ENCODE results near the gene PROCR. TPM values are rescaled to one million over a fixed set of nuclear protein-coding genes. Genes with fewer than 3 reads are reported as not detected.
"Not testable (repeated sequence)": the region's sequence is repeated elsewhere in the genome, so short reads cannot be mapped to it uniquely, and the experiment has no call there.

PROCR gene
- total RNA-seq, 1 donor from 2014 or later, result 103 TPM

DNA sequence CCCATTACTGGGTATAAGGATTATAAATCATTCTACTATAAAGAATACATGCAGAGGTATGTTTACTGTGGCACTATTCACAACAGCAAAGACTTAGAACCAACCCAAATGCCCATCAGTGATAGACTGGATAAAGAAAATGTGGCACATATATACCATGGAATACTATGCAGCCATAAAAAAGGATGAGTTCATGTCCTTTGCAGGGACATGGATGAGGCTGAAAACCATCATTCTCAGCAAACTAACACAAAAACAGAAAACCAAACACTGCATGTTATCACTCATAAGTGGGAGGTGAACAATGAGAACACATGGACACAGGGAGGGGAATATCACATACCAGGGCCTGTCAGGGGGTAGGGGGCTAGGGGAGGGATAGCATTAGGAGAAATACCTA, 7.3 kb upstream of the PROCR start:
- not testable (repeated sequence) for DNase-seq (ENCODE audit: low spot score)

DNA sequence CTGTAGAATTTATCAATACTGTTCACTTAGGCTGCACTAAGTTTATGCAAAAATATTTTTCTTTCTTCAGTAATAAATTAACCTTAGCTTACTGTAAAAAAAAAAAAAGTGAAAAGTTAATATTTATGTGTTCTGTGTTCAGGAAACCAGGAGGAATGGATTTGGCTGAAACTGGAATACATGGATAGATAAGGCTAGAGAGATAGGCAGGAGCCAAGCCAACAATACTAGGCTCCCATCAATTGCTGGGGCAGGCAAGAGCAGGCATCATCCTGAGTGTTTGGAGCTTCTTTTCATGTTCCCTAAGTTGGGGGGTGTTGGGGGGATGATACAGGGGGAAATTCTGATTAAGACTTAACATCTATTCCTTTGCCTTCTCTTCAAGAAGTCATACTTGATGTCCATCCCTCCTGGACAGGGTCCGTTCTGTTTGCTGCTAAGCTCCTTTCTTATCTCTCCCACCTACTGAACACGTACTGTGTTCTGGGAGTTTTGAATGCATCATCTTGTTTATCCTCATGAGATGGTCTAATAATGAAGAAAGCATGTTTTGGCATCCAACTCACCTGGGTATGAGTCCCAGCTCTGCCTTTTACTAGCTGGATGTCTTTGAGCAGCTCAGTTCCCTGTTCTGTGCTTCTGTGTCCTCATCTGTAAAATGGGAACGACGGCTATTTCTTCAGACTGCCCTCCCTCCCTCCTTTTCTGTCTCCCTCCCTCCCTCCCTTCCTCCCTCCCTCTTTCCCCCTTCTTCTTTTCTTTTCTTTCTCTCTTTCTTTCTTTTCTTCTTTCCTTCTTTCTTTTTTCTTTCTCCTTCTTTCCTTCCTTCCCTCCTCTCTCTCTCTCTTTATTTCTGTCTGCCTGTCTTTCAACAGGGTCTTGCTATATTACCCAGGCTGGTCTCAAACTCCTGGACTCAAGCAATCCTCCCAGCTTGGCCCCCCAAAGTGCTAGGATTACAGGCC, 6.4 kb upstream of the PROCR start:
- DNase-seq (ENCODE audit: low spot score), result no peak

DNA sequence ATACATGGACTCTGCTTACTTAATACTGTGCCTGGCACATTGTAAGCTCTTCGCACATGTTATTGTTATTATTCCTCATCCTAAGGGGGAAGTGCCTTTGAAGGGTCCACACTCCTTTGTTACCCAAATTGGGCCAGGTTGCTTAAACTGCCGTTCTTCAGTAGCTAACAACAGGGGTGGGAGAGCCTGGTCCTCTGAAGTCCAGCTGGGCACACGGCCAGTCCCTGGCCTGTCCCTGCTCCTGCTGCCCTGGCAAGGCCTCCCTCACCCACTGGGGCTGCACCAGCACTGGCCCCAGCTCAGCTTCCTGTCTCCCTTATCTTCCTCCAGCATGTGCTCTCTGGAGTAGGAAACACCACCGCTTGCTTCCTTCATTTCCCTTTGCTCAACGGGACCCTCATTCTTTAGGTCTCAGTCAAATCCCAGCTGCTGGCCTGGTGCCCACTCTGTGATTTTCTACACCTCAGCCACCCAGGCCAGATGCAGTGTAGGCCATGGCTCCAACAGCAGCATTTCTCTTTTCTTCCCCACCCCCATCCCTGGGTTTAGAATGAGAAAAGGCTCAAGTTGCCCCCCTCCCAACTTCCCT, 5.5 kb upstream of the PROCR start:
- no peak for DNase-seq (ENCODE audit: low spot score)

DNA sequence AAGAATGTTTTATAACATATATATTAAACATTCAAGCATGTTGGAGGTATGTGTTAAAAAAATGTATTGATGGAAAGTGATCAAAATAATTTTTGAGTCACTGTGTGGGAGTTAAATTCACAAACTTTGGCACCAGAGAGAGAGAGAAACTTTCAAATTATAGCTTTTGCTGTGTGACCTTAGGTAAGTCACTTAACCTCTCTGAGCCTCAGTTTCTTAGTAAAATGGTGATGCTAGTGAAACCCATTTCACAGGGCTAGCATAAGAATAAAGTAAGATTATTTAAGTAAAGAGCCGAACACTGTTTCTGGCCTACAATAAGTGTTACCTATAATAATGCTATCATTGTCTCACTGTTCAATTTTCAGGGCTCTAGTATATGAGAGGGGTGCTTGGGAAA, 4.1 kb upstream of the PROCR start:
- no peak for DNase-seq (ENCODE audit: low spot score)

DNA sequence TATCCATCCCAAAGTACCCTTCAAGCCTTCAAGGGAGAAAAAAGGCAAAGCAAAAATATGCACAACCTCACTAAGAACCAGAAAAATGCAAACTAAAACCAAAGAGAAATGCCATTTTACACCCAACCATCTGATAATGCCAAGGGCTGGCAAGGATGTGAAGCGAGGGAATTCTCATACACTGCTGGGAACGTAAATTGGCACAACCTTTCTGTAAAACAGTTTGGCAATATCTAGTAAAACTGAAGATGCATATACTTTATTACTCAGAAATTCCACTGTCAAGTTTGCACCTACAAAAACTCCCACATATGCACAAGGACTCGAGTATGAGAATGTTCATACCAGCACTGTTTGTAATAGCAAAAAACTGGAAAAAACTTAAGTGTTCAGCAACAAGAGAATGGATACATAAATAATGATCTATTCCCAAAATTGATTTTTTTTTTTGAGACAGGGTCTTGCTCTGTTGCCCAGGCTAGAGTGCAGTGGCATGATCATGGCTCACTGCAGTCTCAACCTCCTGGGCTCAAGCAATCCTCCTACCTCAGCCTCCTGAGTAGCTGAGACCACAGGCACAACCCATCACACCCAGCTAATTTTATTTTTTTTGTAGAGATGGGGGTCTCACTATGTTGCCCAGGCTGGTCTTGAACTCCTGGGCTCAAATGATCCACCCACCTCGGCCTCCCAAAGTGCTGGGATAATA, 3.0 kb upstream of the PROCR start:
- not testable (repeated sequence) for DNase-seq (ENCODE audit: low spot score)

DNA sequence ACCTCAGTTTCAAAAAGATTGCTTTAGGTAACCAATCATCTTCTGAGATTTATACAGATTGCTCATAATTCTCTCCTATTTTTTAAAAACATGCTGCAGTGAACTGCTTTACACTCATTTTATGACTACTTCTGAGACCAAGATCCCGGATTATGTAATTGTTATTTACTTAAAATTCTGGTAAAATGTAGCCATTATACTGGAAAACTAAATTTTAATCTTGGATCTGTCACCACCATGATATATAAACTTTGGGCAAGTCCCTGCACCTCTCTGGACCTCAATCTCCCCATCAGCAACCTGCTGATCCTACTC, 477 bp upstream of the PROCR start:
- DNase-seq (ENCODE audit: low spot score), result no peak

DNA sequence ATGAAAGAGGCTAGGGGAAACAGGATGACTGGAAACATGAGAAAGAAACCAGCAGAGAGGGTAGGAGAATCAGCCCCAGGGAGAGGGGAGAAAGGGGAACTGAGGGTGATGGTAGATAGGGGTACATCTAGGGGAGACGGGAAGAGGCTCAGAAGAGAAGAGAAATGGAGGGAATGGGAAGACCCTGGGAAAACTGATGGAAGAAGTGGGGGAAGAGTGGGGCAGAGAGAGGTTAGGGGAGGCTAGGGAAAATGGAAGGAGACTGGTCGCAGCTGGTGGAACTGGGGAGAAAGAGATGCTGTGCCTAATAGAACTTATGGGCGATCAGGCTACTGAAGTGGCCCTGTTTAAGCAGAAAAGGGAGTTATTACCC, 548 bp downstream of the PROCR start:
- no peak for DNase-seq (ENCODE audit: low spot score)

DNA sequence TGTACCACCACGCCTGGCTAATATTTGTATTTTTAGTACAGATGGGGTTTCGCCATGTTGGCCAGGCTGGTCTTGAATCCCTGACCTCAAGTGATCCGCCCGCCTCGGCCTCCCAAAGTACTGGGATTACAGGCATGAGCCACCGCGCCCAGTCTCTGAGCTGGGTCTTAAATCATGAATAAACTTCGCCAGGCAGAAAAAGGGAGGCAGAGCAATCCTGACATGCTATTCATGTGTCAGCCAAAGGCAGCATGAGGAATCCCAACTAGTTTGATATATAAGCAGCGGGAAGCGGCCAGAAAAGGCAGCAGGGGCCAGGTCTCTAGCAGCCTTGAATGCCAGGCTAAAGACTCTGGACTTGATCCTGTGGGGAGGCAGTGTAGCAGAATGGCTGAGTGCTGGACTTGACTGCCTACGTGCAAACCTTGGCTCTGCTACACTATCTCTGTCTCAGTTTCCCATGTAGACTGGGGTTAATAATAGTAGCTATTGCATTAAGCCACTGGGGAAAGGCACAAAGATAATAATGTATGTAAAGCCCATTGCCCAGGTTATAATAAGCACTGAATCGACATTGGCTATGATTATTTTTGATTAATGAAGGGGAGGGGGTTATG, 1.8 kb downstream of the PROCR start:
- DNase-seq (ENCODE audit: low spot score), result no peak

DNA sequence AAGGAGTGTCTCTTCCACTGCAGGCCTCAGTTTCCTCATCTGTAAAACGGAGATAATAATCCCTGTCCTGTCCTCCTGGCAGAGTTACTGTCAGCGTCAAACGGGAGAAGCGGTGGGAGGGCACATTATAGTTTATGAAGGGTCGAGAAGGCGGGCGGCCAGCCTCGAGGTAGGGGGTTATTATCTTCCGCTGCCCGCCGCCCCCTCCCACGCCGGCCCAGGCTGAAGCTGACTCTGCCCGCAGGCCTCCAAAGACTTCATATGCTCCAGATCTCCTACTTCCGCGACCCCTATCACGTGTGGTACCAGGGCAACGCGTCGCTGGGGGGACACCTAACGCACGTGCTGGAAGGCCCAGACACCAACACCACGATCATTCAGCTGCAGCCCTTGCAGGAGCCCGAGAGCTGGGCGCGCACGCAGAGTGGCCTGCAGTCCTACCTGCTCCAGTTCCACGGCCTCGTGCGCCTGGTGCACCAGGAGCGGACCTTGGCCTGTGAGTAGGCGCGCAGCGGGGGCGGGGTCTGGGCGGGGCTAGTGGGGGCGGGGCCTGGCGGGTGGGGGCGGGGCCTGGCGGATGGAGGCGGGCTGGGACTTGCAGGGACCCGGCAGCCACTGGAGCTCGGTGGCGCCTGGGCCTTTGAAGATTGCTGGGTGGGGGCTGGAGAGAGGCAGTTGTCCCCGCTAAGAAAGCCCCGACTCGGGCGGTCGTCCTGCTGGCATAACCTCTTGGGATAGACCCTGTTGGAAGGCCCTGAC, 2.8 kb downstream of the PROCR start:
- DNase-seq (ENCODE audit: low spot score), result no peak

DNA sequence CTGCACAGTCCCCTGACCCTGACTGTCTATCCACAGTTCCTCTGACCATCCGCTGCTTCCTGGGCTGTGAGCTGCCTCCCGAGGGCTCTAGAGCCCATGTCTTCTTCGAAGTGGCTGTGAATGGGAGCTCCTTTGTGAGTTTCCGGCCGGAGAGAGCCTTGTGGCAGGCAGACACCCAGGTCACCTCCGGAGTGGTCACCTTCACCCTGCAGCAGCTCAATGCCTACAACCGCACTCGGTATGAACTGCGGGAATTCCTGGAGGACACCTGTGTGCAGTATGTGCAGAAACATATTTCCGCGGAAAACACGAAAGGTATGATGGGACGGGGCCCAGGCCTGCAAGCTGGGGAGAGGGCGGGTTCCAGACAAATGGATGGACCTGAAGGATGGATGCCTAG, 4.3 kb downstream of the PROCR start:
- no peak for DNase-seq (ENCODE audit: low spot score)

DNA sequence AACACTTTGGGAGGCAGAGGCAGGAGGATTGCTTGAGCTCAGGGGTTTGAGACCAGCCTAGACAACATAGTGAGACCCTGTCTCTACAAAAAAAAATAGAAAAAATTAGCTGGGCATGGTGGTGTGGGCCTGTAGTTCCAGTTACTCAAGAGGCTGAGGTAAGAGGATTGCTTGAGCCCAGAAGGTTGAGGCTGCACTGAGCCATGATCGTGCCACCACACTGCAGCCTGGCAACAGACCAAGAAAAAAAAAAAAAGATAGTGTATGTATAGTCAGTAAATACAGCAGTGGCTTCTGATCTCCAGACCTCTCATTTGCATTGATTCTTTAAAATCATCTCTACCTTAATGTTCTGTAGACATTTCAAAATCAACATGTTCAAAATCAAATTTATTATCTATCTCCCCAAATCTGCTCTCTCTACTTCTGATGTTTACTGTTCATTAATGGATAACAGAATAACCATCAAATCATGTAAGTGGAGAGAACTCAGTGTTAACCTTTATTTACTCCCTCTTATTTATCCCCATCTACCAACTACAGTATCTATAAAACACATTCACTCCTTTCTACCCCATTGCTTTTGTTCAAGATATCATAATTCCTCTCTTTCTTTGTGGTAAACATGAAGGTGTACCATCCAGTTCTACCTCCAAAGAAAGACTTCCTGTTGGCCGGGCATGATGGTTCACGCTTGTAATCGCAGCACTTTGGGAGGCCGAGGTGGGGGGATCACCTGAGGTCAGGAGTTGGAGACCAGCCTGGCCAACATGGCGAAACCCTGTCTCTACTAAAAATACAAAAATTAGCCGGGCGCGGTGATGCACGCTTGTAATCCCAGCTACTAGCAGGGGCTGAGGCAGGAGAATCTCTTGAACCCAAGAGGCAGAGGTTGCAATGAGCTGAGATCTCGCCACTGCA, 7.7 kb downstream of the PROCR start:
- DNase-seq (ENCODE audit: low spot score), result no peak

DNA sequence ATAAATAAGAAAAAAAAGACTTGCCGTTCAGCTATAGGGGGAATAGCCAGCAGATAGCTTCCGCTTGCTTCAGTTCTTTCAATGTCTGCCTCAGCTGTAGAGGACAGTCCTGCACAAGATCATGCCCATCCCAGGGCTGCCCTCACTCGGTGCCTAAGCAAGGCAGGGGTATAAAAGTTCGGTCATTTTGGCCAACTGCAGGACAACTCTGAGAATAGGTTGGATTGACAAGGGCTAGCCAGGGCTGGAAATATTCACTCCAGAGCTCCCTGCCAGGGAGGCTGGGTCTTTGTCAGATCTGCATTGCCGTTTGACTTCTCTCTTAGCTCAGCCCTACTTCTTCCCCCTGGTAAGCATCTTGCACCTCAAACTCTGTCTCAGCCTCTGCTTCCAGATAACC, 8.4 kb downstream of the PROCR start:
- DNase-seq (ENCODE audit: low spot score), result no peak

DNA sequence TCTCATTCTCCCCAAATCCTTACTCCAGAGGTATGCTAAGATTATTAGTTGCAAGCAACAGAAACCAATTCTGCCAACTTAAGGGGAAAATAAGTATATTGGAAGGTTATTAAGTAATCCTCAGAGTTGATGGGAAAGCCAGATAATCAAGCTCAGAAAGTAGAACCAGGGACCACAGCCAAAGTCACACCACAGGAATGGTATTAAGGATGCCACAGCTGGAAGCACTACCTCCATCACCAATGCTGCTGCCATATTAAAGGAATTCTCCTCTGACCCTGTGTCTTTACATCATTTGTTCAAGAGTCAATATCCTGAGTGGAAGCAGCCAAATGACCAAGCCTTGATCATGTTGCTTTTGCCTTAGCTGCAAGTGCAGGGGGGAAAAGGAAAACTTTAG, 9.9 kb downstream of the PROCR start:
- DNase-seq (ENCODE audit: low spot score), result no peak

DNA sequence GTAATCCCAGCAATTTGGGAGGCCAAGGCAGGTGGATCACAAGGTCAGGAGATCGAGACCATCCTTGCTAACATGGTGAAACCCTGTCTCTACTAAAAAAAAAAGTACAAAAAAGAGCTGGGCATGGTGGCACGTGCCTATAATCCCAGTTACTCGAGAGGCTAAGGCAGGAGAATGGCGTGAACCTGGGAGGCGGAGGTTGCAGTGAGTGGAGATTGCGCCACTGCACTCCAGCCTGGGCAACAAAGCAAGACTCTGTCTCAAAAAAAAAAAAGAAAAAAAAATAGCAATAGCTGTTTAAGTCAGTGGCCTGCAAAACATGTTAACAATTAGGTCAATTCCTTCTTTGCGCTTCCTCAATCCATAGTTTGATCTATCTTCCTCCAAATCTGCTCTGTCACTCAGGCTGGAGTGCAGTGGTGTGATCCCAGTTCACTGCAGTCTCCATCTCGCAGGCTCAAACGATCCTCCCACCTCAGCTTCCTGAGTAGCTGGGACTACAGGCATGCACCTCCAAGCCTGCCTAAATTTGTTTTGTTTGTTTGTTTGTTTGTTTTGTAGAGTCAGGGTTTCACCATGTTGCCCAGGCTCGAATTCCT, 14.9 kb downstream of the PROCR start:
- not testable (repeated sequence) for DNase-seq (ENCODE audit: low spot score)

DNA sequence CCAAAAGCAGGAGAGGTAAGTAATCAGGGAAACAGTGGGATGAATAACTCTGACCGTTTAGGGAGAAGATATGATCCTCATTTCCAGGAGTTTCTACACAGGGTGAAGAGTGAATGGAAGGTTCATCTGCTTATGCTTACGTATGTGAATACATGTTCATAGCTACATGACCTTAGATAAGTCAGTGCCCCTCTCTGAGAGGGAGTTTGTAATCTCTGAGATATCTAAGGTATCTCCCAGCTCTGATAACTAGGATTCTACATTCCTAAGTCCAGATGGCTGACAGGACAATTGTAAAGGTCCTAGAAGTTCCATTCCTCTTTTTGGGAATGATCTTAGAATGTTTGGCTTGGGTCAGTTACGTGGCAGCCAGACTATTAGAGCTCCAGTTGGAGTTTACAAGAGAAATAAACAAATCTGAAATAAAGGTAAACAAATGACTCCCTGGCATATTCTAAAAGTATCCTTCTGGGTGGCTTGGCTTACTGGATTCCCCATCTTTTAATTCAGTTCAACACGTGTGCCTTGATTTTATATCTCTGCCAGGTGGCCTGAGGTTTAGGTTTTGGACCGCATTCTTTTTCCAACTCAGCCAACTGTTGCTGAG, 15.8 kb downstream of the PROCR start:
- DNase-seq (ENCODE audit: low spot score), result no peak

DNA sequence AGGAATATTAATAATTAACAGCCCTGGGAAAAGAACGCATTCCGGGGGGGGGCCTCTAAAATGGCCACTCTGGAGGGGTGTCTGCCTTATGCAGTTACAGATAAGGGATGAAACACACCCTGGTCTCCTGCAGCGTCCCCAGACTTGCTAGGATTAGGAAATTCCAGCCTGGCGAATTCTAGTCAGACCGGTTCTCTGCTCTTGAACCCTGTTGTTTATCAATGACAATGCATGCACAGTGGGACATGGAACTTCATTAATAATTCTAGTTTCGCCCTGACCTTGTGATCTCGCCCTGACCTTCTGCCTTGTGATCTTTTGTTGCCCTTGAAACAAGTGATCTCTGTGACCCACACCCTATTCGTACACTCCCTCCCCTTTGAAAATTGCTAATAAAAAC, 17.4 kb downstream of the PROCR start:
- DNase-seq (ENCODE audit: low spot score), result not testable (repeated sequence)

DNA sequence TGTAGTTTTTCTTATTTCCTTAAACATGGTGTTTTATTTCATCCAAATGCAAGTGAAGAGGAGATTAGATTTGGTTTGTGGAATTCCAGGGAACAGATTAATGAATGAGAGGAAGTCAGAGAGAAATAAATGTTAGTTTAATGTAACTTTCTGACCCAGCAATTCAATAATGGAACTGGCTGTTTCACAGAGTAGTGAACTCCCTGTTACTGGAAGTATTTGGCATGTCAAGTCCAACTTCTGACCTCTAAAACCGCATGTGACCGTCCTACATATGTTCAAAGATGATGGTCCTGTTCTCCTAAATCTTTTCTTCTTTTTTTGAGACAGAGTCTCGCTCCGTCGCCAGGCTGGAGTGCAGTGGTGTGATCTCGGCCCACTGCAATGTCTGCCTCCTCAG, 18.7 kb downstream of the PROCR start:
- no peak for DNase-seq (ENCODE audit: low spot score)

DNA sequence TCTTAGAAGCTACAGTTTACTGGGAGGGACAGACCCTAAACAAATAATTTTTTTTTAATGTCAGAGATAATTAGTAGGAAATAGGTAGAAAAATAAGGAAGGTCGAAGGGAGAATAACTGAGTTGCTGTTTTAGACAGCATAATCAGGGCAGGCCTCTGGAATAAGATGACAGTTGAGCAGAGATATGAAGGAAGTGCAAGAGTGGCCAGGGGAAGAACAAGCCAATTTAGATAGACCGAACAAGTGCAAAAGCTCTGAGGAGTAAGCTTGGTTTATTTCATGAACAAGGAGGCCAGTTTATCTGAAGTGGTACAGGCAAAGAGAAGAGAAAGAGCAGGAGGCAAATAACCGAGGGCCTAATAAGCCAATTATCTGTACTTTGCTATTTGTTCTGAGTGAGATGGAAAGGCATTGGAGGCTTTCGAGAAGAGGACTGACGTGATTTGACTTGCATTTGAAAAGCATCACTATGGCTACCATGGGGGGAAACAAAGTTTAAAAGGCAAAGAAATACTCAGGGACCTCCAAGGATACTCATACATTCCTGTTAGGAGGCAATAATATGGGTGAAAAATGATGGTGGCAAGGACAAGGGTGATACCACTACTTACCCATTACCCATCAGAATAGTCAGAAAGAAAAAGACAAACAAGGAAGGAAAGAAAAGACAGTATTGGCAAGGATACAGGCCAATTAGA, 19.7 kb downstream of the PROCR start:
- DNase-seq (ENCODE audit: low spot score), result no peak
